ENCODE data around the gene LYPD4.

Gene LYPD4

DNA sequence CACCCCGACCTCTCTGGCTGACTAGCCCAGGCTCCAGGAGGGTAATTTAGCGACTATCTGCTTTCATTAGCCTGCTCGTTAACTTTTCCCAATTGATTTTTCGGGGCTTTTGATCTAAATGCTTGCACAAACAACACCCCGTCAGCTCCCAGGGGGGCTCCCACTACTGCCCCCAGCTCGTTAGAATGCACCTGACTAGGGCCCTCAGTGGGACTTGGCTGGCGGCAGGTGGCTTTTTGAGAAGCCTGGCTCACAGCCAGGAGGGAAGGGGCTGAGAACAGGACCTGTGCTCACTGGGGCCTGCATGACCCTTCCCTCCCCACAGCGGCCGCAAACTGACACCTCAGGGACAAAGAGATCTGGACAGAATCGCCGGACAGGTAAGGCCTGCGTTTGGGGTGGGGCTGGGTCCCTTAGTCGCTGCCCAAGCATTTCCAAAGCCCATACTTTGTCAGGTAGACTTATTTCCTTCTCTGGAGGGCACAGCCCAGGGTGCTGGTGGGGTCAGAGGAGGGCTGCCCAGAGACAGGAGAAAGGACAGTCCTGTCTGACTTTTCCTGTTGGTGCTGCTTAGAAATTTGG, 25.0 kb upstream of the LYPD4 start:
- Histone ChIP-seq H3K4me3 (ENCODE audit: low read depth in 1 of 2, low read length in 2 of 2) (no peak overlapping the region), H3K36me3 (ENCODE audit: insufficient read depth, low read length) (peaks cover 83% of the 10 kb centered on the region), H3K9me3 (ENCODE audit: insufficient read depth, low read length, severe bottlenecking) (no peaks in the 10 kb centered on the region), H3K27me3 (ENCODE audit: insufficient read depth, low read length, poor library complexity) (no peaks in the 10 kb centered on the region), H3K9ac (ENCODE audit: low read depth, low read length) (peak overlapping the region; percentile 47), H3K4me2 (ENCODE audit: insufficient read depth, low read length) (peak overlapping the region; percentile 48), H3K4me1 (ENCODE audit: insufficient read depth, low read length) (peaks cover 96% of the 10 kb centered on the region), H3K27ac (ENCODE audit: low read length) (peak overlapping the region; percentile 73), H3K79me2 (ENCODE audit: insufficient read depth, low read length) (peaks cover 58% of the 10 kb centered on the region), H4K20me1 (ENCODE audit: insufficient read depth, low read length) (peaks cover 68% of the 10 kb centered on the region), H2AFZ (ENCODE audit: low read depth, low read length) (no peak overlapping the region)
- DNase-seq (peak; percentile 24), ATAC-seq (ENCODE audit: insufficient read depth, low read depth) (no peak)
- TF ChIP-seq EZH2 (IDR thresholded peaks at IDR 0.05; ENCODE audit: borderline replicate concordance, low read depth, low read length, severe bottlenecking), result no peak
- TF ChIP-seq, protein P1, sequence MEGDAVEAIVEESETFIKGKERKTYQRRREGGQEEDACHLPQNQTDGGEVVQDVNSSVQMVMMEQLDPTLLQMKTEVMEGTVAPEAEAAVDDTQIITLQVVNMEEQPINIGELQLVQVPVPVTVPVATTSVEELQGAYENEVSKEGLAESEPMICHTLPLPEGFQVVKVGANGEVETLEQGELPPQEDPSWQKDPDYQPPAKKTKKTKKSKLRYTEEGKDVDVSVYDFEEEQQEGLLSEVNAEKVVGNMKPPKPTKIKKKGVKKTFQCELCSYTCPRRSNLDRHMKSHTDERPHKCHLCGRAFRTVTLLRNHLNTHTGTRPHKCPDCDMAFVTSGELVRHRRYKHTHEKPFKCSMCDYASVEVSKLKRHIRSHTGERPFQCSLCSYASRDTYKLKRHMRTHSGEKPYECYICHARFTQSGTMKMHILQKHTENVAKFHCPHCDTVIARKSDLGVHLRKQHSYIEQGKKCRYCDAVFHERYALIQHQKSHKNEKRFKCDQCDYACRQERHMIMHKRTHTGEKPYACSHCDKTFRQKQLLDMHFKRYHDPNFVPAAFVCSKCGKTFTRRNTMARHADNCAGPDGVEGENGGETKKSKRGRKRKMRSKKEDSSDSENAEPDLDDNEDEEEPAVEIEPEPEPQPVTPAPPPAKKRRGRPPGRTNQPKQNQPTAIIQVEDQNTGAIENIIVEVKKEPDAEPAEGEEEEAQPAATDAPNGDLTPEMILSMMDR (IDR thresholded peaks at IDR 0.05; ENCODE audit: borderline replicate concordance, extremely low read depth, low read length, poor library complexity, severe bottlenecking), result no peak

DNA sequence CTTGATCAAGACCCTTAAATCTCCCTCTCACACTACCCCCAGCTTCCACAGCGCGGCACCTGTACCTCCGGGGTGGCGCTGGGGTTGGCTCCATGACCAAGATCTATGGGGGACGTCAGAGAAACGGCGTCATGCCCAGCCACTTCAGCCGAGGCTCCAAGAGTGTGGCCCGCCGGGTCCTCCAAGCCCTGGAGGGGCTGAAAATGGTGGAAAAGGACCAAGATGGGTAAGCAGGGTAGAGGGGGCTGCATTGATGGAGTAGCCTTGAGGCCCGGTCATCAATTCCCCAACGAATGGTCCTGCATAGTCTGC, 24.5 kb upstream of the LYPD4 start:
- no peaks in the 10 kb centered on the region for H3K9me3 ChIP-seq (ENCODE audit: insufficient read depth, low read length, severe bottlenecking)
- H3K27me3 ChIP-seq (ENCODE audit: insufficient read depth, low read length, poor library complexity), result no peaks in the 10 kb centered on the region
- peaks cover 88% of the 10 kb centered on the region for H3K36me3 ChIP-seq (ENCODE audit: insufficient read depth, low read length)
- peaks cover 73% of the 10 kb centered on the region for H4K20me1 ChIP-seq (ENCODE audit: insufficient read depth, low read length)
- H3K79me2 ChIP-seq (ENCODE audit: insufficient read depth, low read length), result peaks cover 63% of the 10 kb centered on the region
- no peak for TF ChIP-seq EZH2 (IDR thresholded peaks at IDR 0.05; ENCODE audit: borderline replicate concordance, low read depth, low read length, severe bottlenecking)
- TF ChIP-seq, protein P1 (IDR thresholded peaks at IDR 0.05; ENCODE audit: borderline replicate concordance, extremely low read depth, low read length, poor library complexity, severe bottlenecking), result no peak
- no peak for ATAC-seq (ENCODE audit: insufficient read depth, low read depth)
- peak overlapping the region; percentile 48 for H3K4me2 ChIP-seq (ENCODE audit: insufficient read depth, low read length)
- no peak for DNase-seq
- H2AFZ ChIP-seq (ENCODE audit: low read depth, low read length), result no peak overlapping the region
- peak overlapping the region; percentile 73 for H3K27ac ChIP-seq (ENCODE audit: low read length)
- H3K9ac ChIP-seq (ENCODE audit: low read depth, low read length), result peak overlapping the region; percentile 36
- H3K4me3 ChIP-seq (ENCODE audit: low read depth in 1 of 2, low read length in 2 of 2), result no peak overlapping the region
- peaks cover 96% of the 10 kb centered on the region for H3K4me1 ChIP-seq (ENCODE audit: insufficient read depth, low read length)

DNA sequence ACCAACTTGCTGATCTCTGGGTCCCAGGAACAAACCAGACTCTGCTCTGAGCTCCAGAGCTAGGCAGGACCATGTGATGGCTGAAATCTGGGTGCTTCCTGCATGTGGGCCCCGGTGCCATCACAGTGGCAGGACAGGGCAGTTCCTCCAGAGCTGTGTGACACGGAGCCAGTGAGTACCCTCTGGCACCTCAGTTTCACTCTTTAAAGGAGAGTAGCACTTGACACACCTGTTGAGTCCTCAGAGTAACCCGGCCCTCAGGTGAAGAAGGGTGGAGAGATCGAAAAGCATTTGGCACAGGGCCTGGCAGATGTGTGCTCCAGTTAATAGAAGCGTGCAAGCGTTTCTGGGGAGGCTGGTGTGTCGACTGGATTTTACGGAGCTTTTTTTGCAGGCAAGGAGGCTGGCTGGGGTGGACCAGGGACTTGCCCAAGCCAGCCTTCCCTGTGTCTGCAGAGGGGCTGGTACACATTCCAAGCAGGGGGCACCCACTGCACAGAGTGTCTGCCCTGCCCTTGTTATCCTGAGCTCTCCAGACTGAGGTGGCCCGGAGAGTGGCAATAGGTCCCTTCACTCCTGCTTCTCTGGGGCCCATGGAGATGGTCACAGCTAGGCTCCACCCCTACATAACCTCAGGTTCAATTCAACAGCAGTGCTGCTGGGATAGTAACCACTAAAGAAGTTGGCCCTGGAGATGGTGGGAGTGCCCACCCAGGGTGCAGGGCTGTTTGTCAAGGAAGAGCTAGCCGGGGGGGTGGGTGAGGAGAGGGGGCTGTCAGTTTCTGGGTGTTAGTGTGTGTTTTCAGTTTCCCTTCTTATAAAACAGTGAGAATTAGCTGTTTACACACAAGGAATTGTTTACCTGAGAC, 23.9 kb upstream of the LYPD4 start:
- TF ChIP-seq, protein P1 (IDR thresholded peaks at IDR 0.05; ENCODE audit: borderline replicate concordance, extremely low read depth, low read length, poor library complexity, severe bottlenecking), result no peak
- no peak for TF ChIP-seq EZH2 (IDR thresholded peaks at IDR 0.05; ENCODE audit: borderline replicate concordance, low read depth, low read length, severe bottlenecking)
- Histone ChIP-seq H3K9ac (ENCODE audit: low read depth, low read length) (peak overlapping the region; percentile 36), H3K79me2 (ENCODE audit: insufficient read depth, low read length) (peaks cover 69% of the 10 kb centered on the region), H3K36me3 (ENCODE audit: insufficient read depth, low read length) (peaks cover 94% of the 10 kb centered on the region), H3K27me3 (ENCODE audit: insufficient read depth, low read length, poor library complexity) (no peaks in the 10 kb centered on the region), H3K27ac (ENCODE audit: low read length) (peak overlapping the region; percentile 73), H3K4me3 (ENCODE audit: low read depth in 1 of 2, low read length in 2 of 2) (no peak overlapping the region), H3K9me3 (ENCODE audit: insufficient read depth, low read length, severe bottlenecking) (no peaks in the 10 kb centered on the region), H3K4me1 (ENCODE audit: insufficient read depth, low read length) (peaks cover 97% of the 10 kb centered on the region), H4K20me1 (ENCODE audit: insufficient read depth, low read length) (peaks cover 77% of the 10 kb centered on the region), H2AFZ (ENCODE audit: low read depth, low read length) (no peak overlapping the region), H3K4me2 (ENCODE audit: insufficient read depth, low read length) (peak overlapping the region; percentile 48)
- DNase-seq (peak; percentile 28), ATAC-seq (ENCODE audit: insufficient read depth, low read depth) (no peak)

Measured in DND-41 (cell line).